Mesenchymal stem cell (in vitro differentiated cells and primary cell): ENCODE measurements around the gene RPP38.

ENCODE experiments used
- DNase-seq: peaks from one replicate; pipeline ENCODE4 v3.0.0-alpha.2; 2013
- H2AFZ ChIP-seq: one replicate; pipeline ENCODE4 v1.6.1; 2013; ENCODE audit warnings: low read depth, mild to moderate bottlenecking, control low read depth, inconsistent platforms, low read length, moderate library complexity
- H2AK5ac ChIP-seq: 2 replicates; pipeline ENCODE4 v1.6.1; 2013; ENCODE audit warnings: low read length, moderate library complexity, mild to moderate bottlenecking, inconsistent platforms; ENCODE audit not compliant: severe bottlenecking
- H2BK120ac ChIP-seq: one replicate; pipeline ENCODE4 v1.6.1; 2013; ENCODE audit warnings: low read depth, mild to moderate bottlenecking, inconsistent platforms, low read length, moderate library complexity
- H2BK12ac ChIP-seq, 2 experiments: one replicate each; pipeline ENCODE4 v1.6.1; 2013; ENCODE audit warnings: inconsistent platforms in 2 of 2, low read length in 2 of 2, mild to moderate bottlenecking in 2 of 2, moderate library complexity in 2 of 2, control low read depth in 1 of 2
- H2BK15ac ChIP-seq: one replicate; pipeline ENCODE4 v1.6.1; 2013; ENCODE audit warnings: mild to moderate bottlenecking, low read depth, inconsistent platforms; ENCODE audit not compliant: poor library complexity, severe bottlenecking
- H2BK5ac ChIP-seq: 2 replicates; pipeline ENCODE4 v1.6.1; 2013; ENCODE audit warnings: low read depth, mild to moderate bottlenecking, low read length, control low read depth, inconsistent platforms; ENCODE audit not compliant: poor library complexity, severe bottlenecking
- H3K14ac ChIP-seq, 2 experiments: one replicate each; pipeline ENCODE4 v1.6.1; 2013; ENCODE audit warnings: inconsistent platforms in 2 of 2, low read length in 2 of 2, control low read depth in 1 of 2, mild to moderate bottlenecking in 1 of 2, moderate library complexity in 1 of 2
- H3K18ac ChIP-seq, 2 experiments: one replicate each; pipeline ENCODE4 v1.6.1; 2013; ENCODE audit warnings: inconsistent platforms in 2 of 2, low read length in 2 of 2, control low read depth in 1 of 2, low read depth in 1 of 2, mild to moderate bottlenecking in 1 of 2
- H3K23ac ChIP-seq, 2 experiments: one replicate each; pipeline ENCODE4 v1.6.1; 2013; ENCODE audit warnings: inconsistent platforms in 2 of 2, low read length in 2 of 2, mild to moderate bottlenecking in 2 of 2, moderate library complexity in 2 of 2, control low read depth in 1 of 2
- H3K27ac ChIP-seq: 2 replicates; pipeline ENCODE4 v1.5.1; 2013; ENCODE audit warnings: mild to moderate bottlenecking, moderate library complexity, low read length, control low read depth, inconsistent platforms; ENCODE audit not compliant: poor library complexity, severe bottlenecking
- H3K27me3 ChIP-seq, 2 experiments: 2 replicates each; pipeline versions ENCODE4 v1.6.1 to v1.7.0; 2013; ENCODE audit warnings: low read length in 2 of 2, mild to moderate bottlenecking in 2 of 2, moderate library complexity in 2 of 2, control low read depth in 1 of 2, inconsistent platforms in 1 of 2; ENCODE audit not compliant: control insufficient read depth in 1 of 2, insufficient read depth in 1 of 2
- H3K36me3 ChIP-seq, 2 experiments: 2 replicates each; pipeline versions ENCODE4 v1.6.1 to v1.7.0; 2013; ENCODE audit warnings: low read length in 2 of 2, control low read depth in 1 of 2, inconsistent platforms in 1 of 2, low read depth in 1 of 2, mild to moderate bottlenecking in 1 of 2; ENCODE audit not compliant: insufficient read depth in 2 of 2, control insufficient read depth in 1 of 2
- H3K4ac ChIP-seq, 2 experiments: one replicate each; pipeline ENCODE4 v1.6.1; 2013; ENCODE audit warnings: inconsistent platforms in 2 of 2, low read length in 2 of 2, mild to moderate bottlenecking in 2 of 2, moderate library complexity in 2 of 2, control low read depth in 1 of 2, low read depth in 1 of 2
- H3K4me1 ChIP-seq: 2 replicates; pipeline ENCODE4 v1.6.1; 2013; ENCODE audit warnings: low read depth, low read length, control low read depth; ENCODE audit not compliant: control insufficient read depth, insufficient read depth
- H3K4me2 ChIP-seq: 2 replicates; pipeline ENCODE4 v1.6.1; 2013; ENCODE audit warnings: low read length, mild to moderate bottlenecking, inconsistent platforms; ENCODE audit not compliant: poor library complexity, severe bottlenecking
- H3K4me3 ChIP-seq, 2 experiments: 2 replicates each; pipeline versions ENCODE4 v1.5.1 to v1.7.0; 2013; ENCODE audit warnings: low read length in 2 of 2, mild to moderate bottlenecking in 2 of 2, control low read depth in 1 of 2, low read depth in 1 of 2; ENCODE audit not compliant: insufficient read depth in 1 of 2
- H3K79me1 ChIP-seq: replicated peaks from 2 replicates; pipeline ENCODE4 v1.6.1; 2013; ENCODE audit warnings: mild to moderate bottlenecking, control low read depth, low read length, inconsistent platforms; ENCODE audit not compliant: poor library complexity, severe bottlenecking
- H3K9ac ChIP-seq: 2 replicates; pipeline ENCODE4 v1.7.0; 2013; ENCODE audit warnings: mild to moderate bottlenecking, low read length, moderate library complexity
- H3K9me3 ChIP-seq: 2 replicates; pipeline ENCODE4 v1.7.0; 2013; ENCODE audit warnings: mild to moderate bottlenecking, low read length; ENCODE audit not compliant: control insufficient read depth
- H4K8ac ChIP-seq: one replicate; pipeline ENCODE4 v1.6.1; 2013; ENCODE audit warnings: inconsistent platforms, mild to moderate bottlenecking, low read length, moderate library complexity
- H4K91ac ChIP-seq: one replicate; pipeline ENCODE4 v1.6.1; 2013; ENCODE audit warnings: mild to moderate bottlenecking, low read length, inconsistent platforms
- WGBS: methylation state at CpG from one replicate; pipeline ENCODE4 v1.1.7; 2013; ENCODE audit warnings: mixed read lengths; 5-methylcytosine and 5-hydroxymethylcytosine counted together

Gene RPP38

DNA sequence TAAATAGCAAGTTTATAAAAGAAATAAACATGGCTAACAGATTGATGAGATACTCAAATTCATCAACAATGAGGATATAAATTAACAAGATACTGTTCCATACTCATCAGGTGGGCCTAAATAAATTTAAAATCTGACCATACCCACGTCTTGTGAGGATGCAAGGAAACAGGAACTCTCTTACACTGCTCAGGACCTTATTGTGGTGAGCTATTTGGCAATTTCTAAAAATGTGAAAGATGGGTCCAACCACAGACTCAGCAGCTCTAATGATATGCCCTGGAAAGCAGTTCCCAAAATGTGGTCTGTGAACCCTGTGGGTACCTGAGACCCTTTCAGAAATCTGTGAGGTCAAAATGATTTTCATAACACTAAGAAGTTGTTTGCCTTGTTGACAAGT lies 21.5 kb downstream of the RPP38 start:
- no peak for DNase-seq
- H2AK5ac ChIP-seq, result no peak overlapping the region
- WGBS, result 90% methylated on average over 1 of the region's 1 CpG

GRCh38 chr10:15120523-15120922 lies 23.4 kb downstream of the RPP38 start:
- Histone ChIP-seq H3K9me3 (no peaks in the 10 kb centered on the region), H3K36me3 (peaks cover 18 to 61% of the 10 kb centered on the region in 2 experiments), H3K4me1 (peaks cover 2% of the 10 kb centered on the region), H2AFZ (no peak overlapping the region), H3K4me2 (no peak overlapping the region), H2BK12ac (no peak overlapping the region), H3K23ac (no peak overlapping the region), H3K9ac (peak overlapping the region; percentile 31), H2BK15ac (no peak overlapping the region), H2AK5ac (peak overlapping the region; percentile 8), H3K4ac (no peak overlapping the region), H3K4me3 (no peak overlapping the region), H4K8ac (no peak overlapping the region), H4K91ac (no peak overlapping the region), H2BK5ac (no peak overlapping the region), H2BK120ac (no peak overlapping the region), H3K79me1 (peaks cover 12% of the 10 kb centered on the region), H3K14ac (no peak overlapping the region), H3K18ac (no peak overlapping the region), H3K27me3 (no peaks in the 10 kb centered on the region), H3K27ac (no peak overlapping the region)
- no peak for DNase-seq
- 86% methylated on average over 5 of the region's 5 CpGs for WGBS

More for the DNA sequence above, 21.5 kb downstream of the RPP38 start:
- H3K9ac ChIP-seq, result no peak overlapping the region
- no peak overlapping the region for H4K8ac ChIP-seq
- peaks cover 8% of the 10 kb centered on the region for H3K79me1 ChIP-seq
- no peaks in the 10 kb centered on the region for H3K9me3 ChIP-seq
- no peaks in the 10 kb centered on the region for H3K27me3 ChIP-seq
- no peak overlapping the region for H3K14ac ChIP-seq
- H2BK120ac ChIP-seq, result no peak overlapping the region
- no peak overlapping the region for H2BK5ac ChIP-seq
- peaks cover 2% of the 10 kb centered on the region for H3K4me1 ChIP-seq
- H4K91ac ChIP-seq, result no peak overlapping the region
- H2BK15ac ChIP-seq, result no peak overlapping the region
- no peak overlapping the region for H2BK12ac ChIP-seq
- no peak overlapping the region for H3K18ac ChIP-seq
- no peak overlapping the region for H3K23ac ChIP-seq
- no peak overlapping the region for H3K4me3 ChIP-seq
- peaks cover 13 to 56% of the 10 kb centered on the region in 2 experiments for H3K36me3 ChIP-seq
- H2AFZ ChIP-seq, result no peak overlapping the region
- H3K4ac ChIP-seq, result no peak overlapping the region
- H3K27ac ChIP-seq, result no peak overlapping the region
- no peak overlapping the region for H3K4me2 ChIP-seq

DNA sequence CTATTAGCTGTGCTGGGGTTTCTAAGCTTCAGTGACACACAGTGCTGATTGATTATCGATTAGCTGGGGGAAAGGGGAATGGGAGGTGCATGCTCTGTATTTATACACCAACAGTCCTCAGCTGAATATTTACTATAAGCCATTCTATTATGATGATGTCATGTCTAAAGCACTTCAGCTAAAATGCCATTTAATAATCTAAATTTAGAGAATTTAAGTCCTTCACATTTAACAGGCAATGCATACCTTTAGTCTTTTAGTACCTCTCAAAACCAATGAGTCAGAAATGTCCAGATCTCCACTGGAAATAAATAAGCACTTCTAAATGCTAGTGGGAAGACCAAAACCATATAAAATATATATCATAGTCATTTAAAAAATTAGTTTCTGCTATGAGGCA lies 24.6 kb downstream of the RPP38 start:
- no peak overlapping the region for H3K4me2 ChIP-seq
- H2AK5ac ChIP-seq, result no peak overlapping the region
- H3K4me1 ChIP-seq, result peaks cover 2% of the 10 kb centered on the region
- H3K27ac ChIP-seq, result no peak overlapping the region
- no peak overlapping the region for H3K18ac ChIP-seq
- H3K14ac ChIP-seq, result no peak overlapping the region
- no peaks in the 10 kb centered on the region for H3K9me3 ChIP-seq
- H3K9ac ChIP-seq, result no peak overlapping the region
- H2BK12ac ChIP-seq, result no peak overlapping the region
- H2BK120ac ChIP-seq, result no peak overlapping the region
- no peak overlapping the region for H2BK15ac ChIP-seq
- H3K23ac ChIP-seq, result no peak overlapping the region
- DNase-seq, result no peak
- no peak overlapping the region for H2BK5ac ChIP-seq
- H3K79me1 ChIP-seq, result peaks cover 12% of the 10 kb centered on the region
- H3K4me3 ChIP-seq, result no peak overlapping the region
- no peak overlapping the region for H4K8ac ChIP-seq
- peaks cover 30 to 59% of the 10 kb centered on the region in 2 experiments for H3K36me3 ChIP-seq
- WGBS, result no CpG with 5 or more reads among the region's 1 CpG
- H3K27me3 ChIP-seq, result no peaks in the 10 kb centered on the region
- no peak overlapping the region for H2AFZ ChIP-seq
- H4K91ac ChIP-seq, result no peak overlapping the region
- no peak overlapping the region for H3K4ac ChIP-seq

DNA sequence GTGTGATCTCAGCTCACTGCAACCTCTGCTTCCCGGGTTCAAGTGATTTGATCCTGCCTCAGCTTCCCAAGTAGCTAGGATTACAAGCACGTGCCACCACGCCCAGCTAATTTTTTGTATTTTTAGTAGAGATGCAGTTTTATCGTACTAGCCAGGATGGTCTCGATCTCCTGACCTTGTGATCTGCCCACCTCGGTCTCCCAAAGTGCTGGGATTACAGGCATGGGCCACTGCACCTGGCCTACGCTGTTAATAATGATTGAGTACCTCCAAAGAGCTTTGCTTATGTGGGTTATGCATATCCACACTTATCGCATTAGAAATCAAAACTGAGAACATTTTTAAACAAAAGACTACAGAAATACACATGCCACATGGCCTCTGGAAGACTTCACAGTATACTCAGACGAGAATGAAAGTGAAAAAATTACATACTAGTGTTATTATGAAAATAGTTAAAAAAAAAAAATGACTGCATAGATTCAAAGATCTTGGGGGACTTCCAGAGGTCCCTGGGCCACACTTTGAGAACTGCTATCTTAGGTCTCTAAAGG lies 25.4 kb downstream of the RPP38 start:
- no peak overlapping the region for H3K18ac ChIP-seq
- H3K27me3 ChIP-seq, result no peaks in the 10 kb centered on the region
- no peak overlapping the region for H3K4me3 ChIP-seq
- no peak overlapping the region for H2BK15ac ChIP-seq
- no peak overlapping the region for H3K14ac ChIP-seq
- no peak overlapping the region for H3K27ac ChIP-seq
- H2AFZ ChIP-seq, result no peak overlapping the region
- WGBS, result 93% methylated on average over 7 of the region's 9 CpGs
- no peak overlapping the region for H3K4ac ChIP-seq
- no peaks in the 10 kb centered on the region for H3K9me3 ChIP-seq
- no peak overlapping the region for H2AK5ac ChIP-seq
- peak; percentile 36 for DNase-seq
- peaks cover 35 to 54% of the 10 kb centered on the region in 2 experiments for H3K36me3 ChIP-seq
- H3K23ac ChIP-seq, result no peak overlapping the region
- H2BK5ac ChIP-seq, result no peak overlapping the region
- H4K8ac ChIP-seq, result no peak overlapping the region
- no peak overlapping the region for H3K9ac ChIP-seq
- H3K4me1 ChIP-seq, result peaks cover 2% of the 10 kb centered on the region
- H4K91ac ChIP-seq, result no peak overlapping the region
- no peak overlapping the region for H3K4me2 ChIP-seq
- H3K79me1 ChIP-seq, result peaks cover 9% of the 10 kb centered on the region
- H2BK120ac ChIP-seq, result no peak overlapping the region
- H2BK12ac ChIP-seq, result no peak overlapping the region
